ENCODE measurements around the gene OPN1MW3. TPM values are rescaled to one million over a fixed set of nuclear protein-coding genes. Genes with fewer than 3 reads are reported as not detected.

OPN1MW3 gene
- total and polyA plus RNA-seq, 2 donors: not detected

Other genes starting within 250 kb of the OPN1MW3 start
- 9.5 TPM for gene IRAK1, start 237.7 kb upstream of the OPN1MW3 start, total RNA-seq
- gene IRAK1, start 237.7 kb upstream of the OPN1MW3 start, polyA plus RNA-seq: 67.2 TPM
- 30.5 TPM for gene MECP2, start 159.9 kb upstream of the OPN1MW3 start, total RNA-seq
- gene MECP2, start 159.9 kb upstream of the OPN1MW3 start, polyA plus RNA-seq: 25.9 TPM
- gene OPN1LW, start 113.3 kb upstream of the OPN1MW3 start, total RNA-seq: not detected
- gene OPN1LW, start 113.3 kb upstream of the OPN1MW3 start, polyA plus RNA-seq: not detected
- not detected for gene OPN1MW, start 75.0 kb upstream of the OPN1MW3 start, total RNA-seq
- not detected for gene OPN1MW, start 75.0 kb upstream of the OPN1MW3 start, polyA plus RNA-seq
- gene OPN1MW2, start 37.8 kb upstream of the OPN1MW3 start, total RNA-seq: not detected
- gene OPN1MW2, start 37.8 kb upstream of the OPN1MW3 start, polyA plus RNA-seq: not detected
- not detected for gene TEX28, start 37.5 kb downstream of the OPN1MW3 start, total RNA-seq
- not detected for gene TEX28, start 37.5 kb downstream of the OPN1MW3 start, polyA plus RNA-seq
- gene TKTL1, start 38.2 kb downstream of the OPN1MW3 start, total RNA-seq: 0.32 TPM
- gene TKTL1, start 38.2 kb downstream of the OPN1MW3 start, polyA plus RNA-seq: 0.19 TPM
- gene FLNA, start 117.1 kb downstream of the OPN1MW3 start, total RNA-seq: 1,306 TPM
- 6,054 TPM for gene FLNA, start 117.1 kb downstream of the OPN1MW3 start, polyA plus RNA-seq
- 25.9 TPM for gene EMD, start 121.7 kb downstream of the OPN1MW3 start, total RNA-seq
- gene EMD, start 121.7 kb downstream of the OPN1MW3 start, polyA plus RNA-seq: 138 TPM
- 3,691 TPM for gene RPL10, start 140.8 kb downstream of the OPN1MW3 start, total RNA-seq
- 5,631 TPM for gene RPL10, start 140.8 kb downstream of the OPN1MW3 start, polyA plus RNA-seq
- 11.9 TPM for gene DNASE1L1, start 151.7 kb downstream of the OPN1MW3 start, total RNA-seq
- 22.3 TPM for gene DNASE1L1, start 151.7 kb downstream of the OPN1MW3 start, polyA plus RNA-seq
- 13.4 TPM for gene TAFAZZIN, start 154.0 kb downstream of the OPN1MW3 start, total RNA-seq
- gene TAFAZZIN, start 154.0 kb downstream of the OPN1MW3 start, polyA plus RNA-seq: 33.4 TPM
- gene ATP6AP1, start 171.1 kb downstream of the OPN1MW3 start, total RNA-seq: 25.5 TPM
- gene ATP6AP1, start 171.1 kb downstream of the OPN1MW3 start, polyA plus RNA-seq: 91.8 TPM
- 33.0 TPM for gene GDI1, start 179.6 kb downstream of the OPN1MW3 start, total RNA-seq
- 138 TPM for gene GDI1, start 179.6 kb downstream of the OPN1MW3 start, polyA plus RNA-seq
- 14.9 TPM for gene FAM50A, start 186.6 kb downstream of the OPN1MW3 start, total RNA-seq
- 81.9 TPM for gene FAM50A, start 186.6 kb downstream of the OPN1MW3 start, polyA plus RNA-seq
- 17.3 TPM for gene PLXNA3, start 200.7 kb downstream of the OPN1MW3 start, total RNA-seq
- gene PLXNA3, start 200.7 kb downstream of the OPN1MW3 start, polyA plus RNA-seq: 10.1 TPM
- 7.7 TPM for gene LAGE3, start 221.7 kb downstream of the OPN1MW3 start, total RNA-seq
- 33.0 TPM for gene LAGE3, start 221.7 kb downstream of the OPN1MW3 start, polyA plus RNA-seq
- 20.4 TPM for gene UBL4A, start 229.0 kb downstream of the OPN1MW3 start, total RNA-seq
- gene UBL4A, start 229.0 kb downstream of the OPN1MW3 start, polyA plus RNA-seq: 49.9 TPM
- gene SLC10A3, start 233.0 kb downstream of the OPN1MW3 start, total RNA-seq: 7.9 TPM
- gene SLC10A3, start 233.0 kb downstream of the OPN1MW3 start, polyA plus RNA-seq: 55.2 TPM

All from urinary bladder (tissue), 2 donors.